Esophagus squamous epithelium (tissue), 4 donors: ENCODE results near the gene ZNF384.

Experiments
- POLR2A ChIP-seq, 4 donors: fragments of 450-650 bp; IDR thresholded peaks; one replicate each; pipeline ENCODE4 v1.6.1; 2017; ENCODE audit warnings: antibody characterized with exemption in 4 of 4, mild to moderate bottlenecking in 4 of 4, moderate library complexity in 3 of 4
- TF ChIP-seq, protein P1 (sequence below), 6 experiments: fragments of 450-650 bp in 4 of 6; fragments of 200-600 bp in 2 of 6; sonication (generic) in 2 of 6; IDR thresholded peaks; one replicate each; pipeline ENCODE4 v1.5.1; 2016 to 2019; ENCODE audit warnings: antibody characterized with exemption in 6 of 6, mild to moderate bottlenecking in 4 of 6, moderate library complexity in 4 of 6

GRCh38 chr12:6699989-6700645, 10.9 kb upstream of the ZNF384 start:
- TF ChIP-seq, protein P1, sequence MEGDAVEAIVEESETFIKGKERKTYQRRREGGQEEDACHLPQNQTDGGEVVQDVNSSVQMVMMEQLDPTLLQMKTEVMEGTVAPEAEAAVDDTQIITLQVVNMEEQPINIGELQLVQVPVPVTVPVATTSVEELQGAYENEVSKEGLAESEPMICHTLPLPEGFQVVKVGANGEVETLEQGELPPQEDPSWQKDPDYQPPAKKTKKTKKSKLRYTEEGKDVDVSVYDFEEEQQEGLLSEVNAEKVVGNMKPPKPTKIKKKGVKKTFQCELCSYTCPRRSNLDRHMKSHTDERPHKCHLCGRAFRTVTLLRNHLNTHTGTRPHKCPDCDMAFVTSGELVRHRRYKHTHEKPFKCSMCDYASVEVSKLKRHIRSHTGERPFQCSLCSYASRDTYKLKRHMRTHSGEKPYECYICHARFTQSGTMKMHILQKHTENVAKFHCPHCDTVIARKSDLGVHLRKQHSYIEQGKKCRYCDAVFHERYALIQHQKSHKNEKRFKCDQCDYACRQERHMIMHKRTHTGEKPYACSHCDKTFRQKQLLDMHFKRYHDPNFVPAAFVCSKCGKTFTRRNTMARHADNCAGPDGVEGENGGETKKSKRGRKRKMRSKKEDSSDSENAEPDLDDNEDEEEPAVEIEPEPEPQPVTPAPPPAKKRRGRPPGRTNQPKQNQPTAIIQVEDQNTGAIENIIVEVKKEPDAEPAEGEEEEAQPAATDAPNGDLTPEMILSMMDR (IDR thresholded peaks at IDR 0.05) = no peak
- no peak for TF ChIP-seq POLR2A (IDR thresholded peaks at IDR 0.05)
